Suppressor macrophage treated with lipopolysaccharide for 1 hour (primary cell): ENCODE measurements around the gene KCNQ1.

Experiments
- DNase-seq, 3 donors: peaks; one replicate each; pipeline ENCODE4 v3.0.0-alpha.2; 2020 to 2022

The KCNQ1 gene

GRCh38 chr11:2805388-2806056 is 360.7 kb downstream of the KCNQ1 start:
- no peak for DNase-seq

DNA sequence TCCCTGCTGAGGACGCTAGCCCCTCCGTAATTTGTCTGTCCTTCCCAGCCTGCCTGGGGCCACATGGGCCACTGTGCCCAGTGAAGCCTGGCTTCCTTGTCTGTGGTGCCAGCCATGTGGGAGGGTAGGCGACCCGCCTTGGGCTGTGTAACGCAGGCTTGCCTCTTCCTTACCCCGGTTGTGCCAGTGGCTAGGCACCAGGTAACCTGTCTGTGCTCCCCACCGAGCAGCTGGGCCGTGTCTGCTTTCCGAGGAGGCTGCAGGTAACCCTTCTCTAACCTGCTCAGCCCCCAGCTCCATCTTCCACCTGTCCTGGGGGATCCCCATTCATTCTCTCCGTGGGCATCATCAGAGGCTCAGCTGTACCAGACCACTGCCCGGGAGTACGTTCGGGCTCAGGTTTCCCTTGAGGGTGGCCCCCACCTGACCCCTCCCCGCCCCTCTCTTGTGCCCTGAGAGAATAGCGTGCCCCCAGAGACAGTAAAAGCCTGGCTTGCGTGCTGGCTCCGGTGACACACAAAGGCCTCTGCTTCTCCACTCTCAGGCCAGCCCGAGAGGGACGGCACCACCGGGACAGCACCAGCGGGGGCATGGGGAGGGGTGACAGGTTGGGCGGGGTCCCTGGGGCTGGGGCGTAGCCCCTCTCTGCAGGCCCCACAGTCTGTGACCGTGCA is 361.7 kb downstream of the KCNQ1 start:
- DNase-seq = no peak

GRCh38 chr11:2807025-2807681 is 362.3 kb downstream of the KCNQ1 start:
- no peak for DNase-seq

- no peak for DNase-seq
Measured at GRCh38 chr11:2807801-2808241, 363.0 kb downstream of the KCNQ1 start.

DNA sequence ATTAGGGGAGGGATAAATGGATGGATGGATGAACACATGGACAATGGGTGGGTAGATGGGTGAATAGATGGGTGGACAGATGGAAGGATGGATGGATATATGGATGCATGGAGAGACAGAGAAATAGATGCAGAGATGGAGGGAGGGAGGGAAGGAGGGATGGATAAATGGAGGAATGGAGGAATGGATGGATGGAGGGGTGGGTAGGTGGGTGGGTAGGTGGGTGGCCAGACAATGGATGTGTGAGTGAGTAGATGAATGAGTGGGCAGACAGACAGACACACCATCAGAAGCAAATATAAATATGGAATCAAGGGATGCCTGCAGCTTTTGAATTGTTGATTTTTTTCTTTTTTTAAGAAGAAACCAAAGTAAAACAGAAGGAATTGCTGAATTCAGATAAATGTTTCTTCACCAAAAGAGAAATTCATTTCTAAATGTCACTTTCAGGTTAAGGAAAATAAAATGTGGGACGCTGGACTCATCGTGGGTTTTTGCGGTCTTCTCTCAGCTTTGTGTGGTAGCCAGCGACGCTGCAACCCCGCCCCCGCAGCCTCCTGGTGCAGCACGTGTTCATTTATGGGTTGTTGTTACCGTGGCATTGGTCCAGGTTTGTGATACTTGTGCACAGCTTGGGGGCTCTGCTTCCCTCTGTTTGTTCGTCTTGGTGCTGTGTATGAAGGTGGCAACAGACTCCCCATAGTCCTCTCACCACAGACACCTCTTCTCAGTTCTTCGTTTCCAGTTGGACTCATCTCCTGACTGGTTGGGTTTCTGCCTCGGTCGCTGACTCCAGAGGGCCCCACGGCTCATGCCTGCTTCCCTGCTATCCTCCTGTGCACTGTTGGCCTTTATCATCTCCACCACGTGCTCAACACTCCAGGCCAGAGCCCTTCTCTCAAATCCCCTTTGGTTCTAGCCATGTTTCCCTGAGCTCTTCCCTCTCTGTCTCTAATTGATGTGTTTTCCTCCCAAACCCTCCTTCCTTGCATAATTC is 364.3 kb downstream of the KCNQ1 start:
- no peak for DNase-seq

- DNase-seq = no peak
Measured at GRCh38 chr11:2809854-2810253, 365.0 kb downstream of the KCNQ1 start.

GRCh38 chr11:2810411-2811205 is 365.8 kb downstream of the KCNQ1 start:
- no peak for DNase-seq

DNA sequence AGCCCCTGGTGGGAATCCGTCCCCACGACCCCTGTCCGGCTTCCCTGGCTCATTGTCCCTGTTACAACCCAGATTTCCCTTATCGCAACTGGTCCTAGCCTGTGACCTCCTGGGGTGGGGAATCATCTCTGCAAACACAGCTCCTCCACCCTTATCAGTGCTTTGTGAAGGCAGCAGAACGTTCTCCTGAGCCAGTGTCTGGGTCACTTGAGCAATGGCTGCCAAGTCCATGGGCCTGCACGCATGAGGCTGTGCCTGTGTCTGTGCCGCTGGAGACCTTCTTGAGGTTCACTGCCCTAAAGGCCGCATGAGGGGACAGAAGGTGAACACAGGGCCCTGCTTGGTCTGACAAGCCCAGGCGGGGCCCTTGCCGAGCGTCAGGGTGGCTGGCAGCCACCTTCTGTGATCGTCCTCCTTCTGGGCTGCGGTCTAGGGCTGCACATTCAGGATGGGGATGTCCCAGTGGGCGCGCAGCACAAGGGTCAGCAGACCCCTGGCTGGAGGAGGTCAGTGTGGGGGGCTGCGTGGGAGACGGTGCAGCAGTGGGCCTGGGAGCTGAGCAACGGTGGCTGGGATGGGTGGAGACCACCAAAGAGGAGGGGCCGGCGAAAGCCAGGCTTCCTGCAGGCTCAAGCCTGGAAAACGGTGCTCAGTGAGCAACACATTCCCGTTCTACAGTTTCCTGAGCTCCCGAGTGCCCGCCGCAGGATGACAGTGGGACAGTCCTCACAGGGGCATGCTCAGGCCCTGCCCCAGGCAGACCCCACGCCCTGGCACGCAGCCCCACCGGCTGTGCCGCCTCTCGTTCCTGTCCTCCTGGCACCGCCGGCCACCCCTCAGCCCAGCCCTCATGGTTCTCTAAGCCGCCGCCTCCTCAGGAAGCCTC is 366.6 kb downstream of the KCNQ1 start:
- no peak for DNase-seq

GRCh38 chr11:2812371-2812991 is 367.7 kb downstream of the KCNQ1 start:
- peak in 1 of 3 donors; percentile 34 for DNase-seq

DNA sequence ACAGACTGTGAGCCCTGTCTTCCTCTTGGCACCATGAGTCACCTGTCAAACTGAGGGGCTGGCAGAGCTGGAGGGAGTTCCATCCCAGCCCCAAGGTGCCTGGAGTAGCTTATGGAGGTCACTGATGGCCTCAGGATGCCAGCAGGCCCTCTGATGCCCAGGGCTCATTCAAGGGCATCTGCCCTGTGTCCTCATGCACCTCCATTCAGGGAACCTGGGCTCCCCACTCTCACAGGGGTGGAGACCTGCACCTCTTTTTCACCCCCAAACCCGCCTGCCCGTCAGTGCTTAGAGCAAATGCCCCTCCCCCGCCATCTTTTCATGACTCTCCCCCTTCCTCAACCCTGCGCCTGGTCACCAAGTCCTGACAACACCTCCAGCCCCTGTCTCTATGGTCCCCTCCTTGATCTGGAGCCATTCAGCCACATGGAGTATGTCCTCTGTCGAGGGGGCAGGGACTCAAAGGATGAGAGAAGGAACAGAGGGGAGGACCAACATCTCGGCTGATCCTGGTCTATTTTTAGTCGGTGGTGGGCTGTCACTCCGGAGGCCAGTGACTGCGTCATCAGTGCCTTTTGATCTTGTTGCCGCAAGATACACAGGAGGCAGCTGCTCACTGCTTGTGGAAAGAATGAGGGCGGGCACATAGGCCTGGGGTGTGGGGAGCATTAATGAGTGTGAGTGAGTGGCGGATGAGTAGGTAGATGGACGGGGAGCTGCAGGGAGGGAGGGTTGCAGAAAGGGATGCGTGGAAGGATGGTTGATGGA is 368.5 kb downstream of the KCNQ1 start:
- DNase-seq = peak in 1 of 3 donors; percentile 13

DNA sequence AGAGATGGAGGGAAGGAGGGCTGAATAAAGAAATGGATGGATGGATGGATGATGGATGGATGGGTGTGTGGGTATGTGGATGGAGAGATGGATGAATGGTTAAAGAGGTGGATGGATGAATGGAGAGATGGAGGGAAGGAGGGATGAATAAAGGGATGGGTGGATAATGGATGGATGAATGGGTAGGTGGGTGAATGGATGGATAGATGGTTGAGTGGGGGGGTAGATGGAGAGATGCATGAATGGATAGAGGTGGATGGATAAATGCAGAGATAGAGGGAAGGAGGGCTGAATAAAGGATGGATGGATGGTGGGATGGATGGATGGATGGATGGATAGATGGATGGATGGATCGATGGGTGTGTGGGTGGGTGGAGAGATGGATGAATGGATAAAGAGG is 369.2 kb downstream of the KCNQ1 start:
- DNase-seq = no peak

- DNase-seq = no peak
Measured at GRCh38 chr11:2814751-2815150, 369.9 kb downstream of the KCNQ1 start.

DNA sequence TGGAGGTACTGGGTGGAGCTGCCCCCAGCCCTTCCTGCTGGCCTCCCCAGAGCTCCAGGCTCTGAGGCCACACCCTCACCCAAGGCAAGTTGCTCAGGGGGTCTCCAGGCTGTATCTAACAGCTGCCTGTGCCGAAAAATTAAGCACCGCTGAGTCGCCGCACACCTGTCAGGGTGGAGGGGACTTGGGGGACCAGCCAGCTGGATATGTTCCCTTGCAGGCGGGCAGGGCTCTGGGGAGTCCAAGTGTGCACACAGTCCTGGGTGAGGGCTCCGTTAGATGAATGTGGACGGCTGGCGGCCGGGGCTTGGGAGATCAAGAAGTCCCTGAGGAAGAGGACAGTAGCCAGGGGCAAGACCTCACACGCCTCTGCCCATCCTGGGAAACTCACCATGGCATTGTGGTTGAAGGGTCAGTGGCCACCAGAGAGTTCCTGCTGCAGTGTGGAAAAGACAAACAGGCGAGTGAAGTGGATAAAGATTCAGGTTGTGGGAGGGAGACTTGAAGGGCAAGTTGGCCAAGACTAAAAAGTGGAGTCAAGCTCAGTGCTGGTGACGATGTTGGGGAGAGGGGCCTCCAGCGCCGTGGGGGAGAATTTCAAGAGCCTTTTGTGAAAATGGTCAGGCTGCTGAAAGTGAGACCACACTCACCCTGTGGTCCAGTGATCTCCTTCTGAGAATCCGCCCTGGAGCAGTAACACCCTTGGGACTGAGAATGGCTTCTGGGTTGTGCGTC is 371.1 kb downstream of the KCNQ1 start:
- no peak for DNase-seq

DNA sequence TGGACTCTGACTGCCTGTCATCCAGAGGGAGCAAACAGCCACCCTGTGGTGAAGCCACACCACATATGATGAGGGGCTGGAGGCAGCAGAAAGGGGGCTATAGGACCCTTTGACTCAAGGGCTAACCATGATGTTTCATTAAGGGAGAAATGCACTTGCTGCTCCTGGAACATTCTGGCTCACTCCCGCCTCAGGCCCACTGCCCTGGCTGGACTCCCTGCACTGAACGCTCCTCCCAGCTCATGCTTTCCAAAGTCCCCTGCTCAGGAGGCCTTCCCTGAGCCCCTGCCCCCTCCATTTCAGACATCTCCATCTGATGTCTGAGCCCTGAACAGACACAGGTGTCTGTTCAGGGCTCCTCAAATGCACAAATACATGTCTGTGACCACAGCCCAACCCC is 371.7 kb downstream of the KCNQ1 start:
- DNase-seq = no peak

GRCh38 chr11:2816941-2817421 is 372.2 kb downstream of the KCNQ1 start:
- no peak for DNase-seq

DNA sequence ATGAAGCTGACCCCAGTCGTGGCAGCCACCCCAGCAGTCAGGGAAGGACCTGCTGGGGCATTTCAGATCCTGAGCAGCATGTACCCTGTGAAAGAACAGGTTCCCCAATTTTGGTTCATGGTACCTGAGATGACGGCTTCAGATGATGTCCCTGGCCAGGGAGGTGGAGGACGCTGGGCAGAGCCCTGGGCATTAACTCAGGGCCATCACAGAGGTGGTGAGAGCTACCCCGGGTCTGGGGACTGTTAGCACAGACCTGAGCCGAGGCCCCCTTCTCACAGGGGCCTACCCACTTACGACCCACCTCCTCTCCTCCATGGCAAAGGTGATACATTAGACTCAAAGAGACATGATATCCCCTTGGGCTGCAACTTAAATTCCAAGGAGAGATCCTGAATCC is 372.6 kb downstream of the KCNQ1 start:
- no peak for DNase-seq

GRCh38 chr11:2818021-2818420 is 373.2 kb downstream of the KCNQ1 start:
- no peak for DNase-seq

GRCh38 chr11:2818503-2818902 is 373.7 kb downstream of the KCNQ1 start:
- DNase-seq = no peak

DNA sequence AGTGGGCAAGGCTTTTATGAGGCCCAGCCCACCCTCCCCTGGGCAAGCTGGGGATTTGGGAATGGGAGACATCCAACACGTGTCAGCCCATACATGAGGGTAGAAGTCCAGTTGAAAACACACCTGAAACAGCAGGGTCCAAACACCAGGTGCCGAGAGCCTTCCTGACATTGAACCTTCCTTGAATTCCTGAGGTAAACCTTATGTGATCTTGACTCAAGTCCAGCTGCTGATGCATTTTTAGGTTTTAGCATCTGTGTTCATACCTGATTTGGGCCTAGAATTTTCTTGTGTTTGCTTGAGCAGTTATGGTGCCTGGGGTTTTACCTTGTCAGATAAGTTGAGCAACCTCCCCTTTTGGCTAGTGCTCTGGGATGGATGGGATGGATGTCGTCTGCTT is 374.5 kb downstream of the KCNQ1 start:
- DNase-seq = no peak
